ENCODE data around the gene RTL10.

Gene RTL10

GRCh38 chr22:19862619-19863246, 8.1 kb upstream of the RTL10 start:
- DNase-seq (ENCODE audit: low read depth in 2 of 2) = no peak

- DNase-seq (ENCODE audit: low read depth in 2 of 2) = no peak
Measured at GRCh38 chr22:19859861-19860510, 5.3 kb upstream of the RTL10 start.

GRCh38 chr22:19857382-19857781, 2.7 kb upstream of the RTL10 start:
- DNase-seq (ENCODE audit: low read depth in 2 of 2) = no peak

GRCh38 chr22:19855504-19856409, 1.1 kb upstream of the RTL10 start:
- DNase-seq (ENCODE audit: low read depth in 2 of 2) = no peak

GRCh38 chr22:19853879-19854777, 546 bp downstream of the RTL10 start:
- DNase-seq (ENCODE audit: low read depth in 2 of 2) = no peak

- DNase-seq (ENCODE audit: low read depth in 2 of 2) = no peak
Measured at GRCh38 chr22:19853058-19853878, 1.4 kb downstream of the RTL10 start.

- DNase-seq (ENCODE audit: low read depth in 2 of 2) = no peak
Measured at GRCh38 chr22:19852177-19852781, 2.4 kb downstream of the RTL10 start.

- no peak for DNase-seq (ENCODE audit: low read depth in 2 of 2)
Measured at GRCh38 chr22:19851291-19852176, 3.1 kb downstream of the RTL10 start.

GRCh38 chr22:19850763-19851109, 3.9 kb downstream of the RTL10 start:
- no peak for DNase-seq (ENCODE audit: low read depth in 2 of 2)

- DNase-seq (ENCODE audit: low read depth in 2 of 2) = no peak
Measured at GRCh38 chr22:19849835-19850762, 4.6 kb downstream of the RTL10 start.

GRCh38 chr22:19848298-19849224, 6.1 kb downstream of the RTL10 start:
- DNase-seq (ENCODE audit: low read depth in 2 of 2) = no peak

GRCh38 chr22:19847345-19847632, 7.4 kb downstream of the RTL10 start:
- DNase-seq (ENCODE audit: low read depth in 2 of 2) = no peak

GRCh38 chr22:19846620-19847344, 7.9 kb downstream of the RTL10 start:
- no peak for DNase-seq (ENCODE audit: low read depth in 2 of 2)

- no peak for DNase-seq (ENCODE audit: low read depth in 2 of 2)
Measured at GRCh38 chr22:19845054-19845722, 9.5 kb downstream of the RTL10 start.

GRCh38 chr22:19844377-19845053, 10.2 kb downstream of the RTL10 start:
- DNase-seq (ENCODE audit: low read depth in 2 of 2) = no peak
